ENCODE results near the gene PIM1. TPM values are rescaled to one million over a fixed set of nuclear protein-coding genes. Genes with fewer than 3 reads are reported as not detected.

The PIM1 gene
- total RNA-seq, 4 donors from 2014 or later: 16.1 to 35.9 (median 22.6) TPM

DNA sequence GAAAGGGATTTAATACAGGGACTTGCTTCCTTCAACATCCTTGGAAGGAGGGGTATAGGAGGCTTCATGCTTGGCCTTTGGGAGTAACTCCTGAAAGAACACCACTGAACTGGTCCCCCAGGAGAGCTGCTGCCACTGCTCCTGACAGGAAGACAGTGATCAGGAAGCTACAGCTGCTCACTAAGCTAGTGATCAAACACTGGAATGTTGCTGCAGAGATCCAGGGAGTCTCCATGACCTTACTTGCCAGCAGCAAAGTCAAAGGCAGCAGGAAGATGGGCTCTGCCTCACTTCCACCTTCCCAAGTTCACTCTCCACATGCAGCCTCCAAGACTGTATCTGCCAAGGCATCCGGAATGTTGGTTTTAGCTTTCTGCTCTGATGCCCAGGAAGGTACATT, 31.8 kb downstream of the PIM1 start:
- TF ChIP-seq, protein P1, sequence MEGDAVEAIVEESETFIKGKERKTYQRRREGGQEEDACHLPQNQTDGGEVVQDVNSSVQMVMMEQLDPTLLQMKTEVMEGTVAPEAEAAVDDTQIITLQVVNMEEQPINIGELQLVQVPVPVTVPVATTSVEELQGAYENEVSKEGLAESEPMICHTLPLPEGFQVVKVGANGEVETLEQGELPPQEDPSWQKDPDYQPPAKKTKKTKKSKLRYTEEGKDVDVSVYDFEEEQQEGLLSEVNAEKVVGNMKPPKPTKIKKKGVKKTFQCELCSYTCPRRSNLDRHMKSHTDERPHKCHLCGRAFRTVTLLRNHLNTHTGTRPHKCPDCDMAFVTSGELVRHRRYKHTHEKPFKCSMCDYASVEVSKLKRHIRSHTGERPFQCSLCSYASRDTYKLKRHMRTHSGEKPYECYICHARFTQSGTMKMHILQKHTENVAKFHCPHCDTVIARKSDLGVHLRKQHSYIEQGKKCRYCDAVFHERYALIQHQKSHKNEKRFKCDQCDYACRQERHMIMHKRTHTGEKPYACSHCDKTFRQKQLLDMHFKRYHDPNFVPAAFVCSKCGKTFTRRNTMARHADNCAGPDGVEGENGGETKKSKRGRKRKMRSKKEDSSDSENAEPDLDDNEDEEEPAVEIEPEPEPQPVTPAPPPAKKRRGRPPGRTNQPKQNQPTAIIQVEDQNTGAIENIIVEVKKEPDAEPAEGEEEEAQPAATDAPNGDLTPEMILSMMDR (IDR thresholded peaks at IDR 0.05; ENCODE audit: low read depth): no peak

DNA sequence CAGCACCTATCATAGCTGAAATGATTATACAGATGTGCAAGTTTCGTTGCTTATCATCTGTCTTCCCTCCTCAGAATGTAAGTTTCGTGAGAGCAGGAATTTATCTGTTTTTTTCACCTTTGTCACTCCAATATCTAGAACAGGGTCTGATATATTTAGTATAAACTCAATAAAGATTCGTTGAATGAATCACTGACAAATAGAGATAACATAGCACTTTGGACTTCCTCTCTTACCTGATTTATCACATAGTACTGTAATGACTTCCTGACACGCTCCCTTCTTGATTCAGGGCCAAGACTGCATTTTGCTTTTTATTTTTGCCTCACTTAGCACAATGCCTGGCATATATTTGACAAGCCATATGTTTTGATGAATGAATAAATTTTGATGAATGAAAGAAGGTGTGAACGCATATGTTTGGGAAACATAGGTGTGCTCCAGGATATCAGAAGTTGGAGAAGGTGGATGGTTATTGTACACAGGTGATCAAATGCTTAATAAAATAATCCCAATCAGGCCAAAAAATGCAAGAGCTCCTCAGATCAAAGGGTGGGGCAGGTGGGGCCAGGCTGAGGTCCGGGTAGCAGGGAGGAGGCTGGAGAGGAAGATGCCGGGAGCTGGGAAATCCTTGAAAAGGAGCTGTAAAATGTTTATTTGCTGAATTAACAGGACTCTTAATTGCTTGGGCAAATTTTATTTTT, 33.0 kb downstream of the PIM1 start:
- TF ChIP-seq, protein P1 (IDR thresholded peaks at IDR 0.05; ENCODE audit: low read depth): no peak

DNA sequence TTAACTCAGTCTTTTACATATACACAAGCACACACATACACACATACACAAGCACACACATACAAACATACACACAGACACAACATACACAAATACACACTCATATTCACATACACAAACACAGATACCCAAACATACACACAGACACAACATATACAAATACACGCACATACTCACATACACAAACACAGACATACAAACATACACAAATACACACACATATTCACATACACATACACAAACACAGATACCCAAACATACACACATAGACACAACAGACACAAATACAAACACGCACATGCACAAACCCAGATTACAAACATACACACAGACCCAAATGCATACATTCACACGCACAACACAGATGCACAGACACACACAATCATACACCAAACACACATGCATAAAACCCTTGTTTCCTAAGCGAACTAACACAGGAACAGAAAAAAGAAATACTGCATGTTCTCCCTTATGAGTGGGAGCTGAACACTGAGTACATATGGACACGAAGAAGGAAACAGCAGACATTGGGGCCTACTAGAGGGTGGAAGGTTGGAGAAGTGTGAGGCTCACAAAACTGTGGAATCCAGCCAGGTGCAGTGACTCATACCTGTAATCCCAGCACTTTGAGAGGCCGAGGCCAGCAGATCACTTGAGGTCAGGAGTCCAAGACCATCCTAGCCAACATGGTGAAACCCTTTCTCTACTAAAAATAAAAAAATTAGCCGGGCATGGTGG, 34.2 kb downstream of the PIM1 start:
- TF ChIP-seq, protein P1 (IDR thresholded peaks at IDR 0.05; ENCODE audit: low read depth): no peak

DNA sequence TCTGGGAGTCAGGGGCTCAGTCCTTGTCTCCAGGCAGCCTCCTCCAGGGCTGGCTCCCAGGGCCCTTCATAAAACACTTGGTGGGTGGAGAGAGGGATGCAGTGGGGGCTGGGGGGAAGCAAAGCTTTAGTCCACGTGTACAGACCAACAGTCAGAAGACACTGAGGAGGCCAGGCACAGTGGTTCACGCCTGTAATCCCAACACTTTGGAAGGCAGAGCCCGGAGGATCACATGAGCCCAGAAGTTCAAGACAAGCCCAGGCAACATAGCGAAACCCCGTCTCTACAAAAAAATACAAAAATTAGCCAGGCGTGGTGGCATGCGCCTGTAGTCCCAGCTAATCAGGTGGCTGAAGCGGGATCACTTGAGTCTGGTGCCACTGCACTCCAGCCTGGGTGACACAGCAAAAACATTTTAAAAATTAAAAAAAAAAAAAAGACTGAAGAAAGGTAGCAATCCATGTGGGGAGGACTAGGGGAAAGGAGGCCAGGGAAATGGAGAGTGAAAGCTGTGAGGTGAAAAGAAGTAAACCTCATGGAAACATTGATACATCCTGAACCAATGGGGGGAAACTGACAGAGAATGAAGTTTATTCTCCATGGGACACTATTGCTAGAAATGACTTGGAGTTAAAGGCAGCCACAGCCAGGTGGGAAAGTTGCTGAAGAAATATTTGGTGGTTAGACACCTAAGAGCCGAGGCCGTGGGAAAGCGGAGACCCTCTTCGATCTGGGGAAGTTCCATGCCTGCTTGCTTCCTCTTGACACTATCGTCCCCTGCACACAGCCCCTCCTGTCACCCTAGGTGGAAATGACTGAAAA, 35.4 kb downstream of the PIM1 start:
- TF ChIP-seq, protein P1 (IDR thresholded peaks at IDR 0.05; ENCODE audit: low read depth): no peak

DNA sequence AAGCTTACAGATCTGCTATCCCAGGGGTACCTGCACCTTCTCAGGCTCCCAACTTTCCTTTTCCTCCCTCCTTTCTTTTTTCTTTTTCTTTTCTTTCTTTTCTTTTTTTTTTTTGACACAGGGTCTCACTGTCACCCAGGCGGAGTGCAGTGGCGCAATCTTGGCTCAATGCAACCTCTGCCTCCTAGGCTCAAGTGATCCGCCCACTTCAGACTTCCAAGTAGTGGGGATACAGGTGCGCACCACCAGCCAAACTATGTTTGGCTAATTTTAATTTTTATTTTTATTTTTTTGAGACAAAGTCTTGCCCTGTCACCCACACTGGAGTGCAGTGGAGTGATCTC, 36.0 kb downstream of the PIM1 start:
- TF ChIP-seq, protein P1 (IDR thresholded peaks at IDR 0.05; ENCODE audit: low read depth): no peak

DNA sequence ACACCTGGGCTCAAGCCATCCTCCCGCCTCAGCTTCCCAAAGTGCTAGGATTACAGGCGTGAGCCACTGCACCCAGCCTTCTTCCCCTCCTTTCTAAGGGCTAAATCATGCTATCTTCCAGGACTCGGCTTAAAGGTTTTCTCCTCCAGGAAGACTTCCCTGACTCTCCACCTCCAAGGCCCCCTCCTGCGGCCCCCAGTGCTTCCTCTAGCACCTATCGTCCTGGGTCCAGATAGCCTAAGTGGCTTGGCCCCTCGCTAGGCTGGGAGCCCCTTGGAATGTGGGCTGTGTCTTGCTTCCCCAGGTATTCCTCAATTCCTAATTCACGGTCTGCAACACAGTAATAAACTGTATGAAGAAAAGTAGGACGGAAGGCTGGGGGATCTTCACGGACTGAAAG, 36.7 kb downstream of the PIM1 start:
- TF ChIP-seq, protein P1 (IDR thresholded peaks at IDR 0.05; ENCODE audit: low read depth): no peak

Data from subcutaneous adipose tissue (tissue), 4 donors.